ENCODE measurements around the gene ERGIC3.
A peak's percentile ranks its signal among the peaks of the same experiment; 100 is the strongest.
"Not testable (repeated sequence)": the region's sequence is repeated elsewhere in the genome, so short reads cannot be mapped to it uniquely, and the experiment has no call there.

The ERGIC3 gene

GRCh38 chr20:35515341-35515740, 26.5 kb upstream of the ERGIC3 start:
- Histone ChIP-seq H2AFZ (ENCODE audit: insufficient read depth, low read length, poor library complexity) (no peak overlapping the region), H2BK5ac (ENCODE audit: low read depth, low read length, poor library complexity) (no peak overlapping the region), H2AK5ac (ENCODE audit: low read length) (no peak overlapping the region)

GRCh38 chr20:35515949-35516645, 25.8 kb upstream of the ERGIC3 start:
- H3K79me1 ChIP-seq (ENCODE audit: low read length), result peaks cover 4% of the 10 kb centered on the region
- no peak overlapping the region for H3K4me3 ChIP-seq (ENCODE audit: low read depth, low read length)
- no peak overlapping the region for H2AFZ ChIP-seq (ENCODE audit: insufficient read depth, low read length, poor library complexity)
- H2AK5ac ChIP-seq (ENCODE audit: low read length), result peak overlapping the region; percentile 22
- H2BK120ac ChIP-seq (ENCODE audit: insufficient read depth, low read length, poor library complexity), result peak overlapping the region; percentile 64
- no peaks in the 10 kb centered on the region for H3K27me3 ChIP-seq (ENCODE audit: insufficient read depth, low read length)
- H4K8ac ChIP-seq (ENCODE audit: low read depth, low read length), result peak overlapping the region; percentile 42
- peak overlapping the region; percentile 67 for H4K91ac ChIP-seq (ENCODE audit: low read depth, low read length)
- peaks cover 13 to 14% of the 10 kb centered on the region in 2 experiments for H3K36me3 ChIP-seq (ENCODE audit: control insufficient read depth in 1 of 2, insufficient read depth in 2 of 2, low read length in 2 of 2)
- H4K12ac ChIP-seq (ENCODE audit: low read depth, low read length), result no peak overlapping the region
- H3K18ac ChIP-seq (ENCODE audit: low read length), result no peak overlapping the region
- H2BK12ac ChIP-seq (ENCODE audit: low read length), result peak overlapping the region; percentile 51
- H3K23ac ChIP-seq (ENCODE audit: low read length), result no peak overlapping the region
- DNase-seq, result peak; percentile 95
- no peak overlapping the region for H3K4ac ChIP-seq (ENCODE audit: low read depth, low read length)
- H2BK5ac ChIP-seq (ENCODE audit: low read depth, low read length, poor library complexity), result peak overlapping the region; percentile 3
- no peak overlapping the region for H3K14ac ChIP-seq (ENCODE audit: low read length)
- H3K79me2 ChIP-seq (ENCODE audit: control insufficient read depth, insufficient read depth, low read length, poor library complexity), result no peaks in the 10 kb centered on the region
- WGBS (ENCODE audit: extremely low coverage, insufficient coverage, insufficient read length), result no CpG with 5 or more reads among the region's 3 CpGs
- no peak overlapping the region for H3K4me2 ChIP-seq (ENCODE audit: low read length)
- no peaks in the 10 kb centered on the region for H3K9me3 ChIP-seq (ENCODE audit: insufficient read depth, low read depth, low read length)
- no peak overlapping the region for H3K9ac ChIP-seq (ENCODE audit: low read length)
- peaks cover 13 to 15% of the 10 kb centered on the region in 2 experiments for H3K4me1 ChIP-seq (ENCODE audit: control insufficient read depth in 1 of 2, insufficient read depth in 2 of 2, low read length in 2 of 2)
- peak overlapping the region; percentile 11 for H3K27ac ChIP-seq (ENCODE audit: low read depth, low read length)

More at GRCh38 chr20:35515341-35515740, 26.5 kb upstream of the ERGIC3 start:
- Histone ChIP-seq H3K9me3 (ENCODE audit: insufficient read depth, low read depth, low read length) (no peaks in the 10 kb centered on the region), H3K14ac (ENCODE audit: low read length) (no peak overlapping the region), H3K36me3 (ENCODE audit: control insufficient read depth in 1 of 2, insufficient read depth in 2 of 2, low read length in 2 of 2) (peaks cover 13 to 14% of the 10 kb centered on the region in 2 experiments), H4K8ac (ENCODE audit: low read depth, low read length) (no peak overlapping the region), H3K4me2 (ENCODE audit: low read length) (no peak overlapping the region), H3K79me2 (ENCODE audit: control insufficient read depth, insufficient read depth, low read length, poor library complexity) (no peaks in the 10 kb centered on the region), H2BK120ac (ENCODE audit: insufficient read depth, low read length, poor library complexity) (no peak overlapping the region), H2BK12ac (ENCODE audit: low read length) (no peak overlapping the region), H3K18ac (ENCODE audit: low read length) (no peak overlapping the region), H3K9ac (ENCODE audit: low read length) (no peak overlapping the region), H3K23ac (ENCODE audit: low read length) (no peak overlapping the region), H3K4ac (ENCODE audit: low read depth, low read length) (no peak overlapping the region), H3K27me3 (ENCODE audit: insufficient read depth, low read length) (no peaks in the 10 kb centered on the region), H3K27ac (ENCODE audit: low read depth, low read length) (no peak overlapping the region), H3K4me1 (ENCODE audit: control insufficient read depth in 1 of 2, insufficient read depth in 2 of 2, low read length in 2 of 2) (peaks cover 13 to 15% of the 10 kb centered on the region in 2 experiments), H3K79me1 (ENCODE audit: low read length) (peaks cover 4% of the 10 kb centered on the region), H4K91ac (ENCODE audit: low read depth, low read length) (no peak overlapping the region), H3K4me3 (ENCODE audit: low read depth, low read length) (no peak overlapping the region), H4K12ac (ENCODE audit: low read depth, low read length) (no peak overlapping the region)
- peak; percentile 97 to 98 for DNase-seq
- WGBS (ENCODE audit: extremely low coverage, insufficient coverage, insufficient read length), result no CpG with 5 or more reads among the region's 4 CpGs

GRCh38 chr20:35517125-35517524, 24.8 kb upstream of the ERGIC3 start:
- Histone ChIP-seq H3K4ac (ENCODE audit: low read depth, low read length) (no peak overlapping the region), H2BK12ac (ENCODE audit: low read length) (peak overlapping the region; percentile 12)
- WGBS (ENCODE audit: extremely low coverage, insufficient coverage, insufficient read length), result no CpG with 5 or more reads among the region's 1 CpG

GRCh38 chr20:35517767-35518166, 24.1 kb upstream of the ERGIC3 start:
- not testable (repeated sequence) for H2BK5ac ChIP-seq (ENCODE audit: low read depth, low read length, poor library complexity); DNase-seq; H3K27me3 ChIP-seq (ENCODE audit: insufficient read depth, low read length); H2BK120ac ChIP-seq (ENCODE audit: insufficient read depth, low read length, poor library complexity); H2AFZ ChIP-seq (ENCODE audit: insufficient read depth, low read length, poor library complexity); H3K9me3 ChIP-seq (ENCODE audit: insufficient read depth, low read depth, low read length); H3K14ac ChIP-seq (ENCODE audit: low read length); H4K8ac ChIP-seq (ENCODE audit: low read depth, low read length); H3K79me2 ChIP-seq (ENCODE audit: control insufficient read depth, insufficient read depth, low read length, poor library complexity); H4K91ac ChIP-seq (ENCODE audit: low read depth, low read length); H3K4ac ChIP-seq (ENCODE audit: low read depth, low read length); H3K9ac ChIP-seq (ENCODE audit: low read length); H3K23ac ChIP-seq (ENCODE audit: low read length); H2AK5ac ChIP-seq (ENCODE audit: low read length); H3K4me2 ChIP-seq (ENCODE audit: low read length); H3K36me3 ChIP-seq (ENCODE audit: control insufficient read depth in 1 of 2, insufficient read depth in 2 of 2, low read length in 2 of 2); H3K18ac ChIP-seq (ENCODE audit: low read length); H4K12ac ChIP-seq (ENCODE audit: low read depth, low read length); H2BK12ac ChIP-seq (ENCODE audit: low read length); H3K27ac ChIP-seq (ENCODE audit: low read depth, low read length); H3K79me1 ChIP-seq (ENCODE audit: low read length); H3K4me3 ChIP-seq (ENCODE audit: low read depth, low read length)
- WGBS (ENCODE audit: extremely low coverage, insufficient coverage, insufficient read length), result no CpG with 5 or more reads among the region's 5 CpGs
- H3K4me1 ChIP-seq (ENCODE audit: control insufficient read depth in 1 of 2, insufficient read depth in 2 of 2, low read length in 2 of 2), result peaks cover 13 to 15% of the 10 kb centered on the region in 2 experiments

More at GRCh38 chr20:35517125-35517524, 24.8 kb upstream of the ERGIC3 start:
- no peak overlapping the region for H3K14ac ChIP-seq (ENCODE audit: low read length)
- no peaks in the 10 kb centered on the region for H3K27me3 ChIP-seq (ENCODE audit: insufficient read depth, low read length)
- peak overlapping the region; percentile 27 for H2AK5ac ChIP-seq (ENCODE audit: low read length)
- H3K4me2 ChIP-seq (ENCODE audit: low read length), result no peak overlapping the region
- no peak overlapping the region for H4K12ac ChIP-seq (ENCODE audit: low read depth, low read length)
- no peak overlapping the region for H3K4me3 ChIP-seq (ENCODE audit: low read depth, low read length)
- H3K18ac ChIP-seq (ENCODE audit: low read length), result no peak overlapping the region
- H3K79me1 ChIP-seq (ENCODE audit: low read length), result peaks cover 4% of the 10 kb centered on the region
- no peak for DNase-seq
- no peak overlapping the region for H2AFZ ChIP-seq (ENCODE audit: insufficient read depth, low read length, poor library complexity)
- H4K8ac ChIP-seq (ENCODE audit: low read depth, low read length), result no peak overlapping the region
- no peak overlapping the region for H2BK5ac ChIP-seq (ENCODE audit: low read depth, low read length, poor library complexity)
- H2BK120ac ChIP-seq (ENCODE audit: insufficient read depth, low read length, poor library complexity), result peak overlapping the region; percentile 5
- peaks cover 3 to 7% of the 10 kb centered on the region in 2 experiments for H3K36me3 ChIP-seq (ENCODE audit: control insufficient read depth in 1 of 2, insufficient read depth in 2 of 2, low read length in 2 of 2)
- peaks cover 13 to 15% of the 10 kb centered on the region in 2 experiments for H3K4me1 ChIP-seq (ENCODE audit: control insufficient read depth in 1 of 2, insufficient read depth in 2 of 2, low read length in 2 of 2)
- peak overlapping the region; percentile 4 for H4K91ac ChIP-seq (ENCODE audit: low read depth, low read length)
- no peak overlapping the region for H3K23ac ChIP-seq (ENCODE audit: low read length)
- H3K79me2 ChIP-seq (ENCODE audit: control insufficient read depth, insufficient read depth, low read length, poor library complexity), result no peaks in the 10 kb centered on the region
- H3K9ac ChIP-seq (ENCODE audit: low read length), result no peak overlapping the region
- no peaks in the 10 kb centered on the region for H3K9me3 ChIP-seq (ENCODE audit: insufficient read depth, low read depth, low read length)
- H3K27ac ChIP-seq (ENCODE audit: low read depth, low read length), result no peak overlapping the region
